AG04449 (cell line): ENCODE data around the gene C6orf132.
"Not testable (repeated sequence)": the region's sequence is repeated elsewhere in the genome, so short reads cannot be mapped to it uniquely, and the experiment has no call there.

ENCODE experiments used
- CTCF ChIA-PET: fragments of 350-600 bp; formaldehyde crosslinking; extraction: SDS; loops from one replicate; lab custom pipeline; 2021; ENCODE audit warnings: antibody characterized with exemption; lab: Yijun Ruan, JAX
- POLR2A ChIA-PET: fragments of 400-600, 350-600 bp; formaldehyde crosslinking; extraction: SDS; loops from one replicate; lab custom pipeline; 2020; ENCODE audit warnings: antibody characterized with exemption, inconsistent platforms; lab: Yijun Ruan, JAX
- DNase-seq: peaks from one replicate; pipeline ENCODE4 v3.0.0-alpha.2; 2010; ENCODE audit warnings: low read depth, low spot score
- H3K4me3 ChIP-seq: 2 replicates; pipeline ENCODE4 v1.5.1; 2011; ENCODE audit warnings: low read depth, mild to moderate bottlenecking, control low read depth, low read length
- TF ChIP-seq, protein P1 (sequence below): IDR thresholded peaks from one replicate; pipeline ENCODE4 v1.5.1; 2011; ENCODE audit warnings: mild to moderate bottlenecking, moderate library complexity, low read length, control low read depth, inconsistent platforms; ENCODE audit not compliant: insufficient read depth; ENCODE audit errors: missing control alignments

The C6orf132 gene

GRCh38 chr6:42158011-42158410 is 15.6 kb upstream of the C6orf132 start:
- CTCF ChIA-PET, result no interaction called here
- POLR2A ChIA-PET, result no interaction called here
- no peak overlapping the region for H3K4me3 ChIP-seq
- TF ChIP-seq, protein P1, sequence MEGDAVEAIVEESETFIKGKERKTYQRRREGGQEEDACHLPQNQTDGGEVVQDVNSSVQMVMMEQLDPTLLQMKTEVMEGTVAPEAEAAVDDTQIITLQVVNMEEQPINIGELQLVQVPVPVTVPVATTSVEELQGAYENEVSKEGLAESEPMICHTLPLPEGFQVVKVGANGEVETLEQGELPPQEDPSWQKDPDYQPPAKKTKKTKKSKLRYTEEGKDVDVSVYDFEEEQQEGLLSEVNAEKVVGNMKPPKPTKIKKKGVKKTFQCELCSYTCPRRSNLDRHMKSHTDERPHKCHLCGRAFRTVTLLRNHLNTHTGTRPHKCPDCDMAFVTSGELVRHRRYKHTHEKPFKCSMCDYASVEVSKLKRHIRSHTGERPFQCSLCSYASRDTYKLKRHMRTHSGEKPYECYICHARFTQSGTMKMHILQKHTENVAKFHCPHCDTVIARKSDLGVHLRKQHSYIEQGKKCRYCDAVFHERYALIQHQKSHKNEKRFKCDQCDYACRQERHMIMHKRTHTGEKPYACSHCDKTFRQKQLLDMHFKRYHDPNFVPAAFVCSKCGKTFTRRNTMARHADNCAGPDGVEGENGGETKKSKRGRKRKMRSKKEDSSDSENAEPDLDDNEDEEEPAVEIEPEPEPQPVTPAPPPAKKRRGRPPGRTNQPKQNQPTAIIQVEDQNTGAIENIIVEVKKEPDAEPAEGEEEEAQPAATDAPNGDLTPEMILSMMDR, result no peak
- no peak for DNase-seq

GRCh38 chr6:42156638-42157037 is 14.2 kb upstream of the C6orf132 start:
- ChIA-PET CTCF (interaction anchor here (0.7 to 2.2 kb wide), 4 partner anchors 10 to 391 kb away, joined by 3 to 16 read pairs (median 3); no protein-coding TSS in a partner anchor), POLR2A (no interaction called here)
- TF ChIP-seq, protein P1, result no peak
- H3K4me3 ChIP-seq, result no peak overlapping the region
- DNase-seq, result no peak

- TF ChIP-seq, protein P1, result no peak
- ChIA-PET POLR2A (no interaction called here), CTCF (interaction anchor here (0.7 to 2.2 kb wide), 2 partner anchors 11 kb away, joined by 3 to 16 read pairs; no protein-coding TSS in a partner anchor)
- no peak for DNase-seq
- H3K4me3 ChIP-seq, result no peak overlapping the region
Measured at GRCh38 chr6:42155293-42155692, 12.9 kb upstream of the C6orf132 start.

GRCh38 chr6:42154461-42155209 is 12.2 kb upstream of the C6orf132 start:
- TF ChIP-seq, protein P1, result no peak
- CTCF ChIA-PET, result no interaction called here

GRCh38 chr6:42153921-42154320 is 11.5 kb upstream of the C6orf132 start:
- CTCF ChIA-PET, result no interaction called here
- H3K4me3 ChIP-seq, result no peak overlapping the region
- no peak for DNase-seq
- POLR2A ChIA-PET, result interaction anchor here (1.1 kb wide), 1 partner anchor 17 kb away, joined by 3 read pairs; no protein-coding TSS in a partner anchor
- TF ChIP-seq, protein P1, result no peak

More at GRCh38 chr6:42154461-42155209, 12.2 kb upstream of the C6orf132 start:
- no peak for DNase-seq
- no peak overlapping the region for H3K4me3 ChIP-seq
- POLR2A ChIA-PET, result interaction anchor here (1.1 kb wide), 1 partner anchor 18 kb away, joined by 3 read pairs; no protein-coding TSS in a partner anchor

DNA sequence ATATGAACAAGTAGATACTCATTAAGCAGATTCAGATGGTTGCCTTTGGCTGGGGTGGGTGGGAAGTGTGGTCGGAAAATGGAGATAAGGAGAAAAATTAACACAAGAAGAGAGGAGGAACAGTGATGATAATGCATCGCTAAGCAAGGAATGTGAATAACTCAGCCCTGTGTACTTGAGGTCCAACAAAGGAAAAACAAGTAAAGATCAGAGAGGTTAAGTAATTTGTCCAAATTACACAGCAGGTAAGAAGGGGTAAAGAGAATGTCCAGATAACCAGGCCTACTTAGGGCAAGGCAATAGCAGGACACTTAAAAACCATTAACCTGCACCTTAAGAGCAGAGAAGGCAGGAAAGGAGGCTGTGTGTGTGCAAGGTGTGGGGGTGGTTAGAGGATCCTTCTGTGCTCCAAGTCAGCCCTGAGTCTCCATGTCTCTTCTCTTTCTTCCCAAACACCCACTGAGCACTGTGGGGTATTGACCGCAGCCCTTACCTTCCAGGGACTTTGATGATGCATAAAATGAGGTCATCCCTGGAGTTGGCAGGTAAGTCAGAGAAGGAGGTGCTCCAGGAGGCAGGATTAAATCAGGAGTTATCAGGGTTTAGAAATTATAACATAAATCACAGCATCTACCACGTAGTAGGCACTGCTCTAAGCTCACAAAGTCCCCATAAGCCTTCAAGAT is 10.3 kb upstream of the C6orf132 start:
- H3K4me3 ChIP-seq, POLR2A ChIA-PET, CTCF ChIA-PET, DNase-seq: not testable (repeated sequence)
